OCI-LY7 (cell line): ENCODE measurements around the gene EEF1AKMT3. TPM values are rescaled to one million over a fixed set of nuclear protein-coding genes. Genes with fewer than 3 reads are reported as not detected.
A peak's percentile ranks its signal among the peaks of the same experiment; 100 is the strongest.

Experiments used
- BruUV-seq: library from RNA; stranded (reverse); fragments of 400-500 nt; replicated peaks from 2 replicates; lab custom pipeline; 2021; lab: Mats Ljungman, UMichigan
- CTCF ChIA-PET: fragments of 300-600 bp; sonication (Branson Sonifier 250); formaldehyde crosslinking; loops from one replicate; lab custom pipeline; 2022; ENCODE audit warnings: antibody characterized with exemption; ENCODE audit not compliant: unreplicated experiment; lab: Charles Lee
- POLR2A ChIA-PET: fragments of 300-600 bp; sonication (Branson Sonifier 250); formaldehyde crosslinking; loops from one replicate; lab custom pipeline; 2022; ENCODE audit warnings: antibody characterized with exemption; lab: Charles Lee
- DNase-seq: peaks from one replicate; pipeline ENCODE4 v3.0.0-alpha.2; 2015; ENCODE audit warnings: low spot score
- H2AFZ ChIP-seq: fragments of 200-600 bp; sonication (generic), shearing (Covaris generic); 2 replicates; pipeline ENCODE4 v1.6.1; 2014; ENCODE audit warnings: mild to moderate bottlenecking, antibody characterized with exemption, low read length, moderate library complexity
- H3K27ac ChIP-seq: fragments of 200-600 bp; sonication (generic); 2 replicates; pipeline ENCODE4 v1.5.1; 2014; ENCODE audit warnings: mixed run types, low read depth, mild to moderate bottlenecking, moderate library complexity, low read length, inconsistent platforms; ENCODE audit not compliant: poor library complexity, severe bottlenecking
- H3K36me3 ChIP-seq: fragments of 200-600 bp; sonication (generic); 2 replicates; pipeline ENCODE4 v1.6.1; 2014; ENCODE audit warnings: mild to moderate bottlenecking, antibody characterized with exemption, low read length, moderate library complexity, mixed read lengths; ENCODE audit not compliant: insufficient read depth
- H3K4me1 ChIP-seq: fragments of 200-600 bp; sonication (generic); 2 replicates; pipeline ENCODE4 v1.5.1; 2014; ENCODE audit warnings: mild to moderate bottlenecking, low read length; ENCODE audit not compliant: insufficient read depth, poor library complexity, severe bottlenecking
- H3K4me2 ChIP-seq: fragments of 200-600 bp; sonication (generic); 2 replicates; pipeline ENCODE4 v1.6.1; 2014; ENCODE audit warnings: mild to moderate bottlenecking, low read length
- H3K4me3 ChIP-seq: fragments of 200-600 bp; sonication (generic); 2 replicates; pipeline ENCODE4 v1.5.1; 2014; ENCODE audit warnings: mild to moderate bottlenecking, low read depth, low read length; ENCODE audit not compliant: poor library complexity, severe bottlenecking
- H3K79me2 ChIP-seq: fragments of 200-600 bp; sonication (generic); 2 replicates; pipeline ENCODE4 v1.6.1; 2016; ENCODE audit warnings: low read depth, mild to moderate bottlenecking, low read length, moderate library complexity, mixed read lengths; ENCODE audit not compliant: insufficient read depth
- H3K9me2 ChIP-seq: fragments of 200-600 bp; sonication (generic); 2 replicates; pipeline ENCODE4 v1.6.1; 2016; ENCODE audit warnings: mild to moderate bottlenecking, low read length, mixed read lengths; ENCODE audit not compliant: insufficient read depth
- H3K9me3 ChIP-seq: fragments of 200-600 bp; sonication (generic); 2 replicates; pipeline ENCODE4 v1.6.1; 2014; ENCODE audit warnings: mild to moderate bottlenecking, mixed run types, low read length, mixed read lengths
- H4K20me1 ChIP-seq: fragments of 200-600 bp; sonication (generic); 2 replicates; pipeline ENCODE4 v1.6.1; 2014; ENCODE audit warnings: mild to moderate bottlenecking, antibody characterized with exemption, low read length, moderate library complexity, mixed read lengths; ENCODE audit not compliant: insufficient read depth
- EZH2phosphoT487 ChIP-seq: fragments of 200-600 bp; sonication (generic); IDR thresholded peaks from 2 replicates; pipeline ENCODE4 v1.6.1; 2018; ENCODE audit warnings: low read depth, borderline replicate concordance, mild to moderate bottlenecking, mixed run types, antibody characterized with exemption, low read length, moderate library complexity, mixed read lengths
- intact Hi-C: fragments of 100-400 bp; cut with micrococcal nuclease; formaldehyde crosslinking; loops from one replicate; pipeline ENCODE4 v1.10.0; 2022; ENCODE audit not compliant: unreplicated experiment
- total RNA-seq, 2 experiments: library from RNA; depleted of rRNA in 1 of 2; stranded (reverse); fragments of >200 nt in 1 of 2; shearing (Covaris generic) in 1 of 2; gene quantifications; 2 replicates each; pipeline ENCODE4 v1.2.3, GENCODE V29; 2014 to 2022
- TF ChIP-seq, protein P1 (sequence below): fragments of 200-600 bp; sonication (generic); conservative IDR thresholded peaks from 2 replicates; pipeline ENCODE4 v1.5.1; 2014; ENCODE audit warnings: mild to moderate bottlenecking, antibody characterized with exemption, low read length, moderate library complexity, mixed read lengths

Gene EEF1AKMT3
- total RNA-seq, 2 experiments from 2014 or later, result 3.4 to 6.3 TPM

DNA sequence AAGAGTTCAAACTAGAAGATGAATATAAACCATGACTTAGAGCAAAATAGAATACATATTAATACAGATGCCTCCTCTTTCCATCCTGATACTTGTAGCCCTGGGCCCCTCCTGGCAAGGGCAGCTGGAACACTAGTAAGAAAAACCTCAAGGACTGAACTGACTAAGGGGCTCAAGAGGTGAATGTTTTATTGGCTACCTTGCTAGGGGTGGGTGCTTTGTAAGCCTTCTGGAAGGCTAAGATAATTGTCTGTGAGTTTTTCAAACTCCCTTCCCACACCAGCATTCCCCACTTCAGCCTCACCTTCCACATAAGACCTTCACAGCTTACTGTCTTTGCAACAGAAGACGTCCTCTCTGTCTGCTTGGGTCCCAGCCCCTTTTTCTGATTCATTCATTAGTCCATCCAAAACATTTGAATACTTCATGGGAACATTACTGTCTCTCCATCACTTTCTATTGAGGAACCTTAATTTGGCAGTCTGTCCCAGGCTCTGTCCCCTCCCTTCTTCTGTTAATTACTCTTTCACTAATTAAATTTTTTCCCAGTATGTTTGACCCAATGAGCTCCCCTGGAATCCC, 18.6 kb upstream of the EEF1AKMT3 start:
- Histone ChIP-seq H3K9me3 (no peaks in the 10 kb centered on the region), H3K4me3 (peak overlapping the region; percentile 87), H2AFZ (0 out of 2 replicates have a peak overlapping the region, but pooled peaks have one; percentile 61), H3K4me1 (peaks cover 43% of the 10 kb centered on the region), H3K79me2 (peaks cover 32% of the 10 kb centered on the region), H4K20me1 (no peaks in the 10 kb centered on the region), H3K9me2 (no peaks in the 10 kb centered on the region), H3K4me2 (peak overlapping the region; percentile 81), H3K36me3 (peaks cover 43% of the 10 kb centered on the region), H3K27ac (peak overlapping the region; percentile 43)
- intact Hi-C loops, result loop anchor here (5.0 kb wide), 2 partner anchors 232 to 512 kb away; partner anchors contain the start of genes DDIT3 and MBD6
- POLR2A ChIA-PET, result interaction anchor here (0.5 to 0.7 kb wide), 3 partner anchors 8 to 1106 kb away, joined by 3 read pairs; no protein-coding TSS in a partner anchor
- no TSS peak for BruUV-seq
- CTCF ChIA-PET, result no interaction called here
- TF ChIP-seq EZH2phosphoT487, result no peak
- DNase-seq, result no peak

DNA sequence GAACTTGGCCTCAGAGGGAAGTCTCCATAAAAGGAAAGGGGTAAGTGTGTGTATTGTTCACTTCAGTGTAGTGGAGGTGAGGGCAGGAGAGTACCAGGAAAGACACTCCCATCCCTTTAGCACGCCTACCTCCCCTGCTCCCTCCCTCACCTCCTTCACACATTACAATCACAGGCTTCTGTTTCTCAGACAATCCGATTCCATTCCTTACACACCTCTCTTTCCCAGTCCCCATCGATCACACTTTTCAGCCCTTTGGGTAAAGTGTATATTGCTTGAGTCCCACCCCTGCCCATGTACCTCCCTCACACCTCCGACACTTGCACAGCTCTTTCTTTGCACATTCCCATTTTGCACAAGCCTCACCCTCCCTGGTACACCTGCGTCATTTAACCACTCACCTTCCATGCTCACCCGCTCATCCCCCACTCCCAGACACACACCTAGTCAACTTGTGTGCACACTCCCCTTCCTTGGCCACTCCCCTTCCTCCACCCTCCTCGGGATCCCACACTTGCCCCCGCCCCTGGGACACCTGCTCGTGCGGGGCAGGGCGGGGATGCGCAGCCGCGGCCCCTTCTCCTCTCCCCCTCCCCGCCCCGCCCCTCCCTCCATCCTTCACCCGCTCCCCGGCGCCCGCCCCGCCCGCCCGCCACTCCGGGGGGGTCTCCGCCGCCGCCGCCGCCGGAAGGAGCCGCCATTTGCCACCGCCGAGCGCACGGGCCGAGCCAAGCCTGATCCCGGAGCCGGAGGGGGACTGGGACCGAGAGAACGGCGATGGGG, 17.8 kb upstream of the EEF1AKMT3 start, which contains the start of gene MARCHF9:
Gene MARCHF9, plus strand, starts transcription at position 693 of the 783 bp plus-strand sequence. CDS start 426 bp downstream, outside the sequence.
- peak within 1 kb of the TSS; percentile 75 for H3K27ac ChIP-seq
- H2AFZ ChIP-seq, result peak within 1 kb of the TSS; percentile 61; the same call in 1 of the 2 replicates
- H3K79me2 ChIP-seq, result peaks cover 25% of the 10 kb centered on the region
- peaks cover 43% of the 10 kb centered on the region for H3K4me1 ChIP-seq
- peak; percentile 91 for DNase-seq
- H3K4me3 ChIP-seq, result peak within 1 kb of the TSS; percentile 87
- TF ChIP-seq EZH2phosphoT487, result no peak
- TF ChIP-seq, protein P1, sequence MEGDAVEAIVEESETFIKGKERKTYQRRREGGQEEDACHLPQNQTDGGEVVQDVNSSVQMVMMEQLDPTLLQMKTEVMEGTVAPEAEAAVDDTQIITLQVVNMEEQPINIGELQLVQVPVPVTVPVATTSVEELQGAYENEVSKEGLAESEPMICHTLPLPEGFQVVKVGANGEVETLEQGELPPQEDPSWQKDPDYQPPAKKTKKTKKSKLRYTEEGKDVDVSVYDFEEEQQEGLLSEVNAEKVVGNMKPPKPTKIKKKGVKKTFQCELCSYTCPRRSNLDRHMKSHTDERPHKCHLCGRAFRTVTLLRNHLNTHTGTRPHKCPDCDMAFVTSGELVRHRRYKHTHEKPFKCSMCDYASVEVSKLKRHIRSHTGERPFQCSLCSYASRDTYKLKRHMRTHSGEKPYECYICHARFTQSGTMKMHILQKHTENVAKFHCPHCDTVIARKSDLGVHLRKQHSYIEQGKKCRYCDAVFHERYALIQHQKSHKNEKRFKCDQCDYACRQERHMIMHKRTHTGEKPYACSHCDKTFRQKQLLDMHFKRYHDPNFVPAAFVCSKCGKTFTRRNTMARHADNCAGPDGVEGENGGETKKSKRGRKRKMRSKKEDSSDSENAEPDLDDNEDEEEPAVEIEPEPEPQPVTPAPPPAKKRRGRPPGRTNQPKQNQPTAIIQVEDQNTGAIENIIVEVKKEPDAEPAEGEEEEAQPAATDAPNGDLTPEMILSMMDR, result no peak
- H3K9me2 ChIP-seq, result no peaks in the 10 kb centered on the region
- BruUV-seq, result no TSS peak
- H3K4me2 ChIP-seq, result peak within 1 kb of the TSS; percentile 84
- ChIA-PET CTCF (no interaction called here), POLR2A (interaction anchor here (0.7 kb wide), 2 partner anchors 9 to 1106 kb away, joined by 3 read pairs; no protein-coding TSS in a partner anchor)
- H4K20me1 ChIP-seq, result 0 out of 2 replicates have a peak, but pooled peaks cover 1% of the 10 kb centered on the region
- H3K9me3 ChIP-seq, result no peaks in the 10 kb centered on the region
- intact Hi-C loops, result loop anchor here (5.0 kb wide), 2 partner anchors 232 to 512 kb away; partner anchors contain the start of genes DDIT3 and MBD6
- H3K36me3 ChIP-seq, result peaks cover 43% of the 10 kb centered on the region

DNA sequence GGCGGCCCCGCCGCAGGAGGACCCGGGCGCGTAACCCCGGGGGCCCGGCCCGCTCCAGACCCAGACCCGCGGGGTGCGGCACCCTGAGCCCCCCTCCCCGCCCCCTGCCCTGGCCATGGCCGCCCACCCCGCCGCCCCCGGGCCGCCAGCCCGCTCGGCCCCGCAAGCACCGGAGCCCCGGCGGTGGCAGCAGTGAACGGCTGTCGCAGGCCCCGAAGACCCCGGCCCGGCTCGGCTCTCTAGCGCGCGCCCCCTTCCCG, 17.3 kb upstream of the EEF1AKMT3 start:
- H3K9me2 ChIP-seq, result no peaks in the 10 kb centered on the region
- H3K27ac ChIP-seq, result peak overlapping the region; percentile 75
- no peak for DNase-seq
- no TSS peak for BruUV-seq
- no peaks in the 10 kb centered on the region for H3K9me3 ChIP-seq
- TF ChIP-seq, protein P1, result no peak
- TF ChIP-seq EZH2phosphoT487, result no peak
- peaks cover 6% of the 10 kb centered on the region; the same call in 1 of the 2 replicates for H4K20me1 ChIP-seq
- peaks cover 43% of the 10 kb centered on the region for H3K36me3 ChIP-seq
- peaks cover 43% of the 10 kb centered on the region for H3K4me1 ChIP-seq
- H2AFZ ChIP-seq, result no peak overlapping the region
- H3K79me2 ChIP-seq, result peaks cover 22% of the 10 kb centered on the region
- intact Hi-C loops, result no loop called here
- peak overlapping the region; percentile 84; the same call in 1 of the 2 replicates for H3K4me2 ChIP-seq
- ChIA-PET POLR2A (no interaction called here), CTCF (no interaction called here)
- H3K4me3 ChIP-seq, result peak overlapping the region; percentile 87
